ENCODE data around the gene LSAMP.
"Not testable (repeated sequence)": the region's sequence is repeated elsewhere in the genome, so short reads cannot be mapped to it uniquely, and the experiment has no call there.

Gene LSAMP

DNA sequence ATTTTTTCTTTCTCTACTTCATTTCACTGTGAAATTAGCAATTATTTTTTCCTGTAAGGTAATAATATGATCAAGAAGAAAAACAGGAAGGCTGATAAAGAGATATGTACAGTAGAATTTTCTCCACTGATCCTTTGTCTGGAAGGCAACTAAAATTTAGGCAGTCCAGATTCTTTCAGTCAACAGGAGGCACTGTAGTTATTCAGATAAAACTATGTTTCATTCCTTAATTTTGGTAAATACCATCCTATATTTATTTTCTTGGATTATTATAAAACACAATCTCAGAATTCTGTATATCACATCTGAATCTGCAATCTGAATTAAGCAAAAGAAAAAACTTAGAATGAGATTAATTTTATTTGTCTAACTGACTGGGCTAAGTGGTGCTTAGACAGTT lies 343.2 kb downstream of the LSAMP start:
- DNase-seq (ENCODE audit: low spot score) = no peak

DNA sequence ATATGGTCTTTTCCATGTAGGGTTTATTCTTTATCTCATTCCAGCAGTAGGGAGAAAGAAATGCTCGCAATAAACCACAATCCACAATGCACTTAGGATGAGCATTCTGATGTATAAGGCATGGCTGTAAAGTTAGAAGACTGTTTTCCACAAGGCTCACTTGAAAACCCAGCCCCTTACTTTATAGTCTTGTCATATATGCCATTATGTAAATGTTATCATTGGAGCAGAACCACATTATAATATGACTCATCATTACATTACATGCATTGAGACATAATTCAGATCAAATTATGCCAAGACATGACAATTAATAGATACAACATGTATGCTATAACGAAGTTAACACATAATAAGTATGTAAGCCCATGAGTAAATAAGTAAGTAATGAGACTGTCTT lies 348.1 kb downstream of the LSAMP start:
- DNase-seq (ENCODE audit: low spot score) = no peak

DNA sequence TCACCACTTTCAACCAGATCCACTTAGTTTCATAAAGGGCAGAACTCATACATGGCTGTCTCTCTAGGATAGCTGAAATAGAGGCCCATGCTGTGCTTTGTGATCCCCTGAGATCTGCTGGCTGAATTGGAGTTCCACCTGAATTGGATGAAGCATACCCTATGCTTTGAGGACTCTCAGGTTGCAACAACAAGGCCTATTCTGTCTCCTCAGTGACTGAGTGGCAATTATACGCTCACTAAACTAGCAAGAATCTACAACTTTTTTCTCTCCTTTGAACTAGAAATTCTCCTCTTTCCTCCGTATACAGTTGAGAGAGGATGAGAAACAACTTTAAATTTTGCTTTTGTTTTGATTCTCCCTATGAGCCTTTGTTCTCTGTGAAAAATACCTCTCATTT lies 348.7 kb downstream of the LSAMP start:
- no peak for DNase-seq (ENCODE audit: low spot score)

DNA sequence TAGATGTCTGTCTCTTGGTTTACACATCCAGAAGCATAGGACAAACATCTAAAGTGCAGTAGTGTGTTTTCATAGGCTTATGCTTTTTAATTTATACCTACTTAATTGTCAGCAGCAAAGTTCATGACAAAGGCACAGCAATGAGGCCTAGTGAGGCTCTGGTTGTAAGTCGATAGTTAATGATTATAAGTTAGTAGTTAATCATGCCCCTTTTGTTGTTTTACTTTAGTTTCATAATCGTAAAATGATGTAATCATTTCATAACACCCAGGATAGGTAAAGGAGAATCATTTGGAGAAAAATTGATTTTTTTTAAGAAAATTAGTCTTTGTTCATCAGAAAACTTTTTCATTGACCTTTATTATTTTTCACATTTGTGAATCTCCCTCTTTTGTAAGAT lies 351.9 kb downstream of the LSAMP start:
- DNase-seq (ENCODE audit: low spot score) = no peak

DNA sequence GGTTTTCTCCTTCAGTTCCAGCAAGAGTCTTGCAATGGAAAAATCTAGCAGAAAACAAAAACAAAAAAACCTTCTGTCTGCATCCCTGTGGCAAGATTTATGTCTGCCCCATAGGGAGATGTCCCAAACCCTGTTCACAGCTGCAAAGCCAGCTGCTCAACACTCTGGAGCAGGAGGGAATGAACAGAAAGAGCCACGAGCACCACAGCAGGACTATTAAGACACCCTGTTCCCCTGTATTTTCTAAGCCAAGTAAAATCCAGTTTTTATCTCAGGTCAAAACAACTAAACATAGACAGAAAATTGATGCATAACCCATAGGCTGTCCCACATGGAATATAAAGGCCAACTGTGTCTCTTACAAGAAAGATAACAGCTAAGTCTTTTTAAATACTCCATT lies 357.9 kb downstream of the LSAMP start:
- DNase-seq (ENCODE audit: low spot score) = no peak

DNA sequence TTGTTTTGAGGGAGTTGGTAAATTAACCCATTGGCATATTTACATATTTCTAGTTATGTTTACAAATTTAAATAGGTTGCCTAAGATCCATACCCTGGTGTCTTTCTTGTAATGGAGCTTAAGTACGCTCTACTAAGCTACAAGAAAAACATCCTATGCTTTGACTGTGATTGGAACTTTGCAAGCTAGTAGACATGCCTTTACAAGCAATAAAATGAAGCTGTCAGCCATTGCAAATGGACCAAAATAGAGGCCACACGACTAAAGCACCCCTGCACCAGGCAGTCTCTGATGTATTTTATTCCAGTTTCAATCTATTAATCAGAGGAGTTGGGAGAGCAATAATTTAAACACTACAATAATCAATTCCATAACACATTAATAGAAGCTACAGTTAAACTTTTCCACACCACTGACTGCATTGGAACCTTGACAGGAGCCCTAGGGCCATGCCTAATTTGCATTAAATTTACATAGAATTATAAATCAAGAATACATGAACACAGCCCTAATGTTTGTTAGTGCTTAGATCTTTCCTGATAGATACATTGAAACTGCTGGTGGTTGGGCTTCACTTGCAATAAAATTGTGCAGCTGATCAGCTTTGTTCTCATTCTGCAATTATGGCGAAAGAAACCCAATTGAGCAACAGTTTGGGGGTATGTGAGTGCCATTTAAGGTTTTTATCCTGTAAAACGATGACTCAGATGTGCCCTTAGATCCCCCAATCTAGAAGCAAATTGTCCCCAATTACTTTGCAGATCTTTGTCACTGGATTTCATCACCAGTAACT lies 360.1 kb downstream of the LSAMP start:
- DNase-seq (ENCODE audit: low spot score) = no peak

DNA sequence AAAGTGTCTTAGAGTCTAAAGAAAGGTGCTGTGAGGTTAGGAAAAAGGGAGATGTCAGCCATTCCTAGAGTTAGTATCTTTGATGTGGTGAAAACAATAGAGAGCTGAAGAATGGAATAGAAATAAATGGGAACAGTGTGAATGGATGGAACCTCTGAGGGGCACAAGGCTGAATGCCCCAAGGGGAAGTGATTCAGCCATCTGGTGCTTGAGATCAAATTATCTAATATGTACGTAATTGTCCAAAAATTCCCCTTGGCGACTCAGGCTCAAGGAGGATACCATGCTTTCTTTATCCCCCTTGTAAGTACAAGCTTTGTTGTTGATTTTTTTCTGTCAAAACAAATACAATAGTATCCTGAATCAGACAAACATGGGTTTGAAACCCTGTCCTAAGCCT lies 361.6 kb downstream of the LSAMP start:
- no peak for DNase-seq (ENCODE audit: low spot score)

DNA sequence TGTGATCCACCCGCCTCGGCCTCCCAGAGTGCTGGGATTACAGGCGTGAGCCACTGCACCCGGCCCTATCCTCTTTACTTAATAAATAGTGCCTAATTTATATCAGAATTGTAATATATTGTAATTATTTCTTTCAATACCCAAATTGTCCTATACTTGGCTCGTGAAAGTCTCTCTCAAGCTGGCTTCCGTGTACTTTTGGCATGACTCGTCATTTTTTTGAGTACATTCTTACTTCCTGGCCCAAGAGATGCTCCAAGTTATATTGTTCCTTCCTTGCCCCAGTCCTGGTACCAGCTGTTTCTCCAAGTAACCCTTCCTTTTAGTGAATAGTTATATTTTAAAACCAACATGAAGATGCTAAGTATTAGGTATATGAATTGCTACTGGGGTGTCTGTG lies 366.7 kb downstream of the LSAMP start:
- no peak for DNase-seq (ENCODE audit: low spot score)

DNA sequence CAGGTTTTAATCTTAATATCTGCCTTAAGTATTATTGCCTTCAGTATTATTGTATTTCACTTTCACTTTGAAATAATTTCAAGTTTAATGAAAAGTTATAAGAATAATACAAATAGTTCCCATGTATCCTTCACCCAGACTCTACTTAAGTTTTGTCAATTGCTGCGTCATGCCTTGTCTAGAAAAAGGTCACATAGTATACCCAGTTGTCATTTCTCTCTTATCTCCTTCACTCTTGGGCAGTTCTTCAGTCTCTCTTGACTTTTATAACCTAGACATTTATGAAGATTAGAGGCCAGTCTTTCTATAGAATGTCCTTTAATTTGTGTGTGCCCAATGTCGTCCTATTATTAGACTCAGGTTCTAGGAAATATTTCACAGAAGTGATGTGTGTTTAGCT lies 367.7 kb downstream of the LSAMP start:
- DNase-seq (ENCODE audit: low spot score) = no peak

DNA sequence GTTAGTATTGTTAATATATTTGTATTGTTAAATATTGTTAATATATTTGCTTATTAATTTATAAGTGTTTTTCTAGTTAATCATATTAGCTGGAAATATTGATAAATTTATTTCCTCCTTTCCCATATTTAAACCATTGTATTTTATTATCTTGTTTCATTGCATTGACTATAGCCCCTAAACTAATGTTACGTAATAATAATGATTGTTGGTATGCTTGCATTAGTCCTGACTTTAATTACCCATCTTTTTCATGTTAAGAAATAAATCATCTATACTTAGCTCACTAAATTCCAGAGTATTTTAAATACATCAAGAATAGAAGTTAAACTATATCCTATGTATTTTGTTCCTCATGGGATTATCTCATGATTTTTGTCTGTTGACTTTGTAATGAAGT lies 368.2 kb downstream of the LSAMP start:
- DNase-seq (ENCODE audit: low spot score) = no peak

DNA sequence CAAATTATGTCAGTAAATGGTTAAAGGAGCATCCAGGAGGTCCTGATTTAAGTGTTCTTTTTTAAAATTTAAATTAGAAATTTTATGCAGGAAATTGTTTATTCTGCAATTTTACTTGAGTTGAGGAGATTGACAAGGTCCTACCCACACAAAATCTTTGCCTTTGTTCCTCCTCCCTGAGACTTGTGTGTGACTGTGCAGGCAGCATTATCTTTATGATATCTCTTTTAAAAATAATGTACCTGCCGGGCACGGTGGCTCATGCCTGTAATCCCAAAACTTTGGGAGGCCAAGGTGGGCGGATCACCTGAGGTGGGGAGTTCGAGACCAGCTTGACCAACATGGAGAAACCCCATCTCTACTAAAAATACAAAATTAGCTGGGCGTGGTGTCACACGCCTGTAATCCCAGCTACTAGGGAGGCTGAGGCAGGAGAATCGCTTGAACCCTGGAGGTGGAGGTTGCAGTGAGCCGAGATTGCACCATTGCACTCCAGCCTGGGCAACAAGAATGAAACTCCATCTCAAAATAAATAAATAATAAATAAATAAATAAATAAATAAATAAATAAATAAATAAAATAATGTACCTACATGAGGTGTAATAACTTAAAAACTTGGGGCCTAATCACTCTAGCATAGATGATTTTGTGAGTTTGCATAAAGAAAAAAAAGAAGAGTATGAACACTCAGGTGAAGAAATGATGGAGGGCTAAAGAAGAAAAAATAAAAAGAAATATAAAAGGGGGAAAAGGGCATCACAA lies 374.6 kb downstream of the LSAMP start:
- not testable (repeated sequence) for DNase-seq (ENCODE audit: low spot score)

DNA sequence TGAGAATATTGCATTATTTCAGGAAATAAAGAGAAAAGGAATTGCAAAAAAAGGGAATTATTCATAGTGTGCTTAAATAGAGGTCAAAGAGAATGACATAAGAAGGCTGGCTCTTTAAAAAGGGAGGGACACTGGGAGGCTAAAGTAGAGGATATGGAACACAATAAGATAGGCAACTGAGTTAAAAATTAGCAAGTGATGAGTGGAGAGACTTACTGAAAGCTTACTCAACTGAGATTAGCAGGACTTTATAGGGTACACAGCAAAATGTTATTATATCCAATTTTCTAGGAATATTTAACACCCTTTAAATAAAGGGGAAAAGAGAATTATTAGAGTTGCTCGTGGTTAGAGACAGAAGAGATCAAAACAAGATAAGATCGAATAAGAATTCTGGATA lies 375.2 kb downstream of the LSAMP start:
- no peak for DNase-seq (ENCODE audit: low spot score)

DNA sequence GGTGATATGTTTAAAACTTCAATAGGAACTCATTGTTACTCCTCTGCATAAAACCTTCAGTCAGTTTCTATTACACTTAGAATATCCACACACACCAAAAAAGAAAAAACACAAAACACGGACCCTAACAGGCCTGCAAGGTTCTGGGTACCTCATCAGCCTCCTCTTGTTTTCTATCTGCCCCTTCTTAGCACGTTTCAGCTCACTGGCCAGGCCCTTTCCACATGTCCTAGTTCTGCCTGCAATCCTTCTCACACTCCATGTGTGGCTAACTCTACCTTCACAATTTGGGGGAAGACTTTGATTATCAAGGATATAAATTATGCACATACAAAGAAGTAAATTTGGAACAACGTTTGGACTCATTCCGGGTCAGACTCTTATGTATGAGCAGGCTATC lies 376.3 kb downstream of the LSAMP start:
- DNase-seq (ENCODE audit: low spot score) = no peak

DNA sequence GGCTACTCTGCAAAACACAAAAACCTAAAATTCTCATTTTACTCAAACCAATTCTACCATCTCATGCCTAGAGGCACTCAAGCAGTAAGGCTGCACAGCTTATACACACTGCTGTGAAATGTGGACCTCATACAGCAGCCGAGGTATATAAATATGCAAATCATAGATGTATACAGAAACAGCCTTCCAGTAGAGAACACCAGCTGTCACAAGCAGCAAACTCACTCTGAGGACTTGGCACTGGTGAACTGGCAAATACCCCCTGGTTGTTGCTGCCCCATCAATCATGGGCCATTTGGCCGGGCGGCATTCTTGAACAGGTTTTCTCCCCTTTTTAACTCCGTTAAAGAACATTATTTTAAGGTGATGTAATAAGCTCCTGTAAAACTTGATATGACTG lies 378.0 kb downstream of the LSAMP start:
- DNase-seq (ENCODE audit: low spot score) = peak; percentile 28

DNA sequence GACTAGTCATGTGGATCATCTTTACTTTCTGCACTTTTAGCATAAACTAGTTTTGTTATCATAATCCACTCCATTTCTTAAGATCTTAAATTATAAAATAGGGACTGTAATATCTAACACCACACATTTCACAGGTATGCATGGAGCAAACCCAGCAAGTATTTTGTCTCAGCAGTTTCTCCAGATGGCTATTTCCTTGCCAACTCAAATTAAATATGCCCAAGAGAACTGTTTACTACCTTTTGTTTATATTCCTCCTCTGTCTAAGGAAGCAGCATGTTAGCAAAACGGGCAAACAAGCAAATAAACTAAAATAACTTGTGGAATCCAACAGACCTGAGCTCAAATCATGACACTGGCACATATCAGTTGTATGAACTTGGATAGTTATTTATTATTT lies 379.8 kb downstream of the LSAMP start:
- no peak for DNase-seq (ENCODE audit: low spot score)

DNA sequence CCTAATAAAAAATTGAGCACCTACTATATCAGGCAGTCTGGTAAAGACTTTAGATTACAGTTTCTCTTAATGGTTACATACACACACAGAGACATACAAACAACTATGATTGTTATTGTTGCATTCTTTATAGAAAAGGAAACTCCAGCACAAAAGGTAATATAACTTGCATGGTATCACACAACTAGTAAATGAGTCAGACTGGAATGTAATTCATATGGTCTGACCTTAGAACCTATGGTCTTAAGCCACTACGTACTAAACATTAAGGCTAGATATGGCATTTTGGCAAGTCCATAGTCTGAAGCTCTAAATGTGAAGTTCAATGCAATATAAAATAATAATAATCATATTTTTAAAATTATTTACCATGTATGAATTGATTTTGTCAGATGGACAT lies 380.6 kb downstream of the LSAMP start:
- no peak for DNase-seq (ENCODE audit: low spot score)

DNA sequence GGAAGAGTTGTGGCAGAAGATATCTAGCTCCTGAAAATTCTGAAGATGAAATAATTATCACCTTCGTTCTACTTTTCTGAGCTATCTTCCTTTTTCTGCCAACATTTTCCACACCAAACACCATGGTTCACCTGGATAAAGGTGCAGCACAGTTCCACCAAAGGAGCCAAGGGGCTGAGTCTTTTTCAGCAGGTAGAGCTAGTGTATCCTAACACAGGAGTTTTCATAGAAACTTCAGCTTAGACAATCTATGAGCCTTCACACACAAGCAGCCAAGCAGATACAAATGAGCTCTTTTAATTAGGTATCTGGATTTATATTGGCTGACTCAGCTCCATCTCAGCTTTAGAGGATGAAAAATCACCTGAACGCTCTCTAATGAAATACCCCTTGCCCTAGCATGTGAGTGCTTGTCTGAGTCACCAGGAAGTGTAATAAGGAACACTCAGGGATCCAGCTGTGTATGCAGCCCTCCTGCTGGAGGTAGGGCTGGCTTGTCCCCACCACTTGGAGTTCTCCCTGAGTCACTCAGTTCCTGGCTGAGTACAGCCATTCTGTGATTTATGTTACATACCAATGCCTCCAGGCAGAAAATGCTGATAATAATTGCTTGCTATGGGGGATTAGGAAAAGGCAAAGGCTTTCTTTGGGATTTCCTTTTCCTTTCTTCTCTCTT lies 385.7 kb downstream of the LSAMP start:
- no peak for DNase-seq (ENCODE audit: low spot score)

DNA sequence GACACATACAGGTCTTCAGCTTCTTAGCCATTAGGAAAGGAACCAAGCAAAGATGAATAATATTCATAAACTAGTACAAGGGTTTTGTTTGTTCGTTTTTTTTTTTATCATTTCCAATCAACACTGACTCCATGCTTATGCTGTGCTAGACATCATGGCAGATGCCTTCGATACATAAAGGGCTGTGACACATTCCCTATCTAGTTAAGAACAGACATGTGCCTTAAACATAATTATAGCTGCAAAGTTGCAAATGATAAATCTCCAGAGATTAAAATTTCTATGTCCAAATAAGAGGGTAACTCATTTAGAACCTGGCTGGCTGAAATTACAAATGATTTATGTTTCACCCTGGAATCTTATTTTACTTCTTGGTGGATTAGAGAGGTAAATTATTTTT lies 386.4 kb downstream of the LSAMP start:
- no peak for DNase-seq (ENCODE audit: low spot score)

DNA sequence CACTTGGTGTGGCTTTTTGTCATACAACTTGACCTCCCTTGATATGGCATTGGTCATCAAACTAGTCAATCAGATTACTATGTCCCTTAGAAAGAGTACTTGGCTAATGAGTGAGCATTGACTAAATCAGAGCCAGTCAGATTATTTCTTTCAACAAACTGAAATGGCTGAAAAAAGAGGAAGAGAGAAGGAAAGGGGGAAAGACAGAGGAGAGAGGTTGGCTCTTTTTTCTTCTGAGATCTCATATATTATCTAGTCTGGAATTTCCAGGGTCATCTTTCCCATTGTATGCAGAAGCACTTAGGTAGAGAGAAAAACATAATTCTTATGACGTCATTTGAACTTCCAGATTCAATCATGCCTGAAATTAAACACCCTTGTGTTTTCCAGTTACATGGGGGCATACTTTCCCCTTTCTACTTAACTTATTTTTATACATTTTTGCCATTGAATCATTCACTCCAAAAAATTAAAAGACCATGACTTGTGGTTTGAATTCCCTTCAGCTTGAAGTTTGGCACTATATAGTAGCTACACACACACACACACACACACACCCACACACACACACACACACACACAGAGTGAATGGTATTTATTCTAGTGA lies 387.8 kb downstream of the LSAMP start:
- no peak for DNase-seq (ENCODE audit: low spot score)

DNA sequence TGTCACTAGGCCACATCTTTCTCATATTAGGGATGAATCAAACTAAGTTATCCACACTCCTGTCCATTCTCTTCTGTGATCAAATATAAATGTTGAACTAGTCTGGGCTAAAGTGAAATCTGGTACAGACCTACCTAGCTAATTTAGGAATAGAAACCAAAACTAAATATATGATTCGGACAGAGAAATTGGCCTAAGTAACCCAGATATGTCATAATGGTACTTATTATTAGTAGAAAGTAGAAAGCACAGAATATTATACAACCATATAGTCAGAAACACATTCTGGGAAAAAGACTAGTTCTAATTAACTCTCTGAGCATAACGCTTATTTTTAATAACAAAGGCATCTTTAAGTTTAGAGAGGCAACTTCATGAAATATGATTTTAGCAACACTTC lies 389.0 kb downstream of the LSAMP start:
- DNase-seq (ENCODE audit: low spot score) = no peak

DNA sequence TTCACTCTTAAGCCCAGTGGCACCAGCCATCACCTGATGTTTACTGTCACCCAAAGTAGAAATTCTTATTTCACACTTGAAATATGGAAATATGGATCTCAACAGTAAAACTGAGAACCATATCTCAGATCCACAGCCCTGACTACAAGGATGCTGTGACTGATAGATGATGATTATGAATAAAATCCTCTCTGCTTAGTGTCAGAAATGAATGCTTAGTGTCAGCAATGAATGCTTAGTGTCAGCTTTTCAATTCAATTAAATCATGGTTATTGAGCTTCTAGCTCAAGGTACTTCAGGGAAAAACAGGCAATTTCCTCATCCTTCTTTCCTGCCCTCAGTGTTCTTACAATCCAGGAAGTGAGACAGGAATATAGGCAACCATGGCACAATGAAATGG lies 392.3 kb downstream of the LSAMP start:
- DNase-seq (ENCODE audit: low spot score) = no peak

DNA sequence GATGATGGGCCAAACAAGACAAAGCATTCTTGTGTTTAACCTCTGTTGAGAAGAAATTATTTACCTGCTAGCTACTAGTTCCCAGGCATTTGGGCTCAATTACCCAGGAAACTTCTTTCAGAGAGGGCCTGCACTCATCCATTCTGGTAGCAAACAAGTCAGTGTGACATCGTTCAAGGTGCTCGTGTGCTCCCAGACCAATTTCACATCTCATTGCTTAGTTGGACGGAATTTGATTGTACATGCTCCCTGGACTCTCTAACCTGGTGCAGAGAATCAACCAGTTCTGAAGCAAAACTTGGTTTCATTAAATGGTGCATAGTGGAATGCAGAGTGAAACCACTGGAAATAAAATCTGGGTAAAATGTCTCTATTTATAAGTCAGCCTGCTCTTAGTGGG lies 392.7 kb downstream of the LSAMP start:
- DNase-seq (ENCODE audit: low spot score) = no peak

DNA sequence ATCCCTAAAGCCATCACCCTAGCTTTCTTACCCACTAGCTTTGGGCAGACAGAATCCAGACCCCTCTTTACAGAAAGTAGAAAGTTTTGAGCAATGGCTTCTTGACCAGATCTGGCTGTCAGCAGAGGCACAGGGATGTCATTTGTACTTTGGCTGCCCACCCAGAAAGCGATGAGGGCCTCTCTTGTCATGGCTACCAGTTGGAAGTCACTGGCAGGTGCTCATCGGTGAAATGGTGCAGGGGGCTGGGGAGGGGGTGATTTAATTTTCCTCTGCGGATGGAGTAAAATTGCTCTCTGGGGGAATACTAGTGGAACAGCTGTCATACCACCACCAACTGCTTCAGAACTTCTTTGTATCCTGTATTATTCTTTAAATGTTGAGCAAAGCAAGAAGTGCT lies 393.7 kb downstream of the LSAMP start:
- no peak for DNase-seq (ENCODE audit: low spot score)
